Epidermal melanocyte (primary cell): ENCODE data around the gene CITED1.

Experiments
- DNase-seq: peaks from one replicate; pipeline ENCODE4 v3.0.0; 2011; ENCODE audit warnings: low spot score; ENCODE audit not compliant: insufficient read length

CITED1 gene

DNA sequence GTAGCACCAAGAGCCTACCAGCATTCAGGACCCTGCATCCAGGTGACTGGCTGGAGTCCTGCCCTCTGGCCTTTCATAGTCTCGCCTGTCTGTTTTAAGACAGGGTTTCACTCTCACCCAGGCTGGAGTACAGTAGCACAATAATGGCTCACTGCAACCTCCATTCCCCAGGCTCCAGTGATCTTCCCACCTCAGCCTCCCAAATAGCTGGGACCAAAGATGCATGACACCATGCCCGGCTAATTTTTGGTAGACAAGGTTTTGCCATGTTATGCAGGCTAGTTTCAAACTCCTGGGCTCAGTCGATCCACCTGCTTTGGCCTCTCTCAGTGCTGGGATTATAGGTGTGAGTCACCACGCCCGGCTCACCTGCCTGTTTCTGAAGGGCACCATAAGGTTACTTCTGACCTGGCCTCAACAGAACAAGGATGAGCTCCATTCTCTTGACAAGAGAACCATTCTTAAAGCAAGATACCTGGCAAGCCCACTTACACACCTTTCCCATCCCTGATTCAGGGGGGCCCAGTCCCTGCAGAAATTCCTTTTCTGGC lies 35.3 kb downstream of the CITED1 start:
- DNase-seq = no peak

DNA sequence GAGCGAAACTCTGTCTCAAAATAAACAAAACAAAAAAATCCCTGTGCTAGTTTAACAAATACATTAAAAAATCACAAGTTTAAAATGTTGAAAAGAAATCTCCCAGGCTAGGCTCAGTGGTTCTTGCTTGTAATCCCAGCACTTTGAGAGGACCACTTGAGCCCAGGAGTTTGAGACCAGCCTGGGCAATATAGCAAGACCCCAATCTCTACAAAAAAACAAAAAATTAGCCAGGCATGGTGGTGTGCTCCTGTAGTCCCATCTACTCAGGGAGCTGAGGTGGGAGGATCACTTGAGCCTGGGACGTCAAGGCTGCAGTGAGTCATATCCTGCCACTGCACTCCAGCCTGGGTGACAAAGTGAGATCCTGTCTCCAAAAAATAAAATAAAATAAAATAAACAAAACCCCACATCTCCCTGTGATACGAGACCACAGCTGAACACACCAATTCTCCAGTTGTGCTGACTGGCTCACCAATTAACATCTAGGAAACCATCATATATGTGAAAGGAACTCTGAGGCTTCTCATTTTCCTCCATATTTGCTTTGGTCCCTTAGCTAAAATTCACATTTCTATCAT lies 36.0 kb downstream of the CITED1 start:
- no peak for DNase-seq

DNA sequence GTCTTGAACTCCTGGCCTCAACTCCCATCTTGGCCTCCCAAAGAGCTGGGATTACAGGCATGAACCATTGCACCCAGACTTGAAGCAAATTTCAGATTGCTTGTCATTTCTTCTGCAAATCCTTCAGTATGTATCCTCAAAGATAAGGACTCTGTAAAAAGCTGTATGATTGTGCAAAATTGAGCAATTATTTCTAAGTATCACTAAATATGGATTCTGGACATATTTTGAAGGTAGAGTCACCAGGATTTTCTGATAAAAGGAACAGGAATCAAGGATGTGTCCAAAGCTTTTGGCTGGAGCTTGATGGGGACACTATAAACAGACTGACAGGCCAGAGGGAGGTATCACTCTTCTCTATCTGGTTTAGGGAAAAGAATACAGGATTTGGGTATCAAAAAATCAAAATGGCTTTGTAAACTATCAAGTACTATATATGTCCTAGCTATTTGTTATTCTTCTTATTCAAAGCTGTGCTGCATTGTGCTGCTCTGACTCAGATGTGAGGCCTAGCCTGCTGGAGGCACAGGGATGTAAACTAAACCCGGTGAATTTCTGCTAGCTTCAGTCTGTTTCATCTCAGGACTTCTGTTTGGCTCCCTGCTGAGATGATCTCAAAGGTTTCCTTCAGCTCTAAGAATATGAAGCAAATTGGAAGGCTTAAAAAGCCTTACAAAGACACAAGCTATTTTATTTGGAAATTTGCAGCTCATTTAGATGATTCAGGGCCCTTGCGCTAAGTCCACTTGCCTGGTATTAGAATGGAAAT lies 36.9 kb downstream of the CITED1 start:
- DNase-seq = no peak

DNA sequence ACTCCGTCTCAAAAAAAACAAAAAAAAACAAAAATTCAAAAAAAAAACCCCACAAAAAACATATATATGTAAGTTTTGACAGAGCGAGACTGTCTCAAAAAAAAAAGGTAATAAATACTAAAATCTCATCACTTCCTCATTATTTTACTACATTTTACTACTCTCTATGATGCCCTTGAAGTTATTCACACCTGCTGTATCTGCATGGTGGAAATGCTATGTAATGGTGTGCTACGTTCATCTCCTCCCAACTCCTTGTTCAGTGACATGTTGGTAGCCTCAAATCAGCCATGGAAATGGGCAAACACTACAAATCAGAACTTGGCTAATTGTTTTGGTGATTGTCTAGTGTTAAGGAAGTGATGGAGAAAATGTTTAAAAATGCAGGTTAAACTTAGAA lies 40.5 kb downstream of the CITED1 start:
- DNase-seq = no peak

DNA sequence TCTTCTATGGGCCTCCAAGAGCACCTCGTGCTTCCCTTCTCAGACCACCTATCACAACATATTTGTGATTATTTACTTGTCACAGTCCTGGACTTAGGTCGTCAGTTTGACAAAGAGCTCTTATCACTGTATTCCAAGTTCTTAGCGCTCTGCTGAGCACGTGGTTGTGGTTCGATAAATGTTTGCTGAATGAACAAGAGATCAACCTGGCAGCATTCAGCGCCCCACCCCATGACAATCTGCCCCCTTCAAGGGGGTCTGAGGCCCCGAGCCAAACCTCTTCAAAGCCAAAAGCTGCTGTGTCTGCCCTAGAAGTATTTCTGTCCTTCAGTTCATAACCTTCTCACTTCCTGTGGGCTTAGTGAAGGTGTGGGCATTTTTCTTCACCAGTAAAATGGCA lies 43.6 kb downstream of the CITED1 start:
- DNase-seq = no peak

DNA sequence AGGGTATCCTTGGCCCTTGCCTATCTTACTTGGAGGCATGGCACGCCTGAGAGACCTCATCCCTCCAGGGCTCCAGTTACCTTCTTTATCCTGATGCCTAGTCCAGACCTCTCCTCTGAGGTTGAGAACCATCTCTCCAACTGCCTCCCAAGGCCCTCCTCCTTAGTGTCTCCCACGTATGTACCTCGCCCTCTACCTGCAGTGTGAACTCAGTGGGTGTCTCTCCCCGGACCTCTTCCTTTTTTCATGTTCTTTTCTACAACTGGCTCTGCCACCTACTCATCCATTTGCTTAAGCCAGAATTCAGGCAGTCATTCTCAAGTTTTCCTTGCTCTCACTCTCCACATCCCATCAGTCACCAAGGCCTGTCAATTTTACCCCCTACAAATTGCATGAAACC lies 45.3 kb downstream of the CITED1 start:
- no peak for DNase-seq

DNA sequence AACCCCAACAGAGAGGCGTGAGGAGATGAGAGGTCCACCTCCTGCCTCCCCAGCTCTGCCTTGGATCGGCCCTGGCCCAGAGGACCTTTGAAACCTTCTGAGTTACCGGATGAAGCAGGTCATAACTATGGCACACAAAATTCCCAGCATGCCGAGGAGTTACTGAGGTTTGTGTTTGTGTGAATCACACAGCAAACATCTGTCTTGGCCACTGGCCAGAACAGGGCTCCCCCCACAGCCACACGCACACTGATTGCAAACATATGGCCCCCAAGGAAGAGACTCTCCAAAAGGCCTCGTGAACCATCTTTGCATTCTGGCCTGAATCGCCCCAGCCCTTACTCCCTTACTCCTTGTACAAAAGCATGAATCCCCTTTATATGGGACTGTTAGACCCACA lies 47.5 kb downstream of the CITED1 start:
- DNase-seq = no peak

DNA sequence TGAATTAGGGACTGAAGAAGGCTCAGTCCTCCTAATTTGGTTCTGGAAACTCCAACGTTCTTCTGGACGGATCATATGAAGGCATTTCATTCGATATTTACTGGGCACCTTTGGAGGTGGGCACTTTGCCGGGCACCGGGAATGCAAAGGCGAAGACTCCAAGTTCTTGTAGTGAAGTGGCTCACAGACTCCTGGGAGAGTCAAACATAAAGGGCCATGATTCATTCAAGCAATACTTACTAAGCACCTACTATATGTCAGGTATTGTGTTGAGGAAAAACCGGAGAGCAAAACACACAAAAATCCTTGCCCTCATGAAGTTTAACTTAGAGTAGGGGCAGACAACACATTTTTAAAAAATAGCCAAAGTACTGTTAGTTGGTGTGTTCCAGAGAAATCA lies 49.9 kb downstream of the CITED1 start:
- no peak for DNase-seq

DNA sequence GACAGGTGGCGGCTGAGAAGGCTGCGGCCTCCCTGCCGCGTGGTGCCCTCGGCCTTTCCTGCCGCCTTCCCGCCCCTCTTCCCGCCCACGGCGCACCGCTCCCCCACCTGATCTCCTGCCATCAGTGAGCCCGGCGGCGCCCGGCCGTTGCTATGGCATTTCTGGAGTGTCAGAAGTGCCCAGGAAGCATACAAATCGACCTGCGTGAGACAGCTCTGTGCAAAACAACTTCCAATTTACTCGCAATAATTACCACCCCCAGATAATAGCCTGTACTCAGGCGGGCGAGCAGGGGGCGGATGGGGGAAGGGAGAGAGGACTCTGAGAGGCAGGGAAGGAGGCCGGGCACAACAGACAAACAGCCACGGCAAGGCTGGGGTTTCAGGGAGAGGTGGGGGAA lies 50.3 kb downstream of the CITED1 start:
- DNase-seq = no peak

DNA sequence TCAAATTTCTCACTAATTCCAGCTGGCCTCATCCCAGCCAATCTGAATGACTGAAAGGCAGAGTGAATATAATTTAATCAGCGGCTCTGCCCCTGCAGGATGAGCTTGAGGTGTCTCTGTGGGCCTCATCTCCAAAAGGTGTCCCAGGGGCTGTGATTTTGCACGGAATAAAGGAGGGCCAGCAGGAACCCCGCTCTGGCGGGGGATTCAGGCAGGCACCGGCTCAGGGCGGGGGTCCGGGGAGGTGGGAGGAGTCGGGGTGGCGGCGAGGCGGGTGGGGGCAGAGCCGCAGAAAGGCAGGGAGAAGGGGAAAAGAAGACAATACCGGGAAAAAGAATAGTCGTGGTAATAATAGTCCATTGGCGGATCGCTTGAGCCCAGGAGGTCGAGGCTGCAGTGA lies 50.9 kb downstream of the CITED1 start:
- DNase-seq = no peak

DNA sequence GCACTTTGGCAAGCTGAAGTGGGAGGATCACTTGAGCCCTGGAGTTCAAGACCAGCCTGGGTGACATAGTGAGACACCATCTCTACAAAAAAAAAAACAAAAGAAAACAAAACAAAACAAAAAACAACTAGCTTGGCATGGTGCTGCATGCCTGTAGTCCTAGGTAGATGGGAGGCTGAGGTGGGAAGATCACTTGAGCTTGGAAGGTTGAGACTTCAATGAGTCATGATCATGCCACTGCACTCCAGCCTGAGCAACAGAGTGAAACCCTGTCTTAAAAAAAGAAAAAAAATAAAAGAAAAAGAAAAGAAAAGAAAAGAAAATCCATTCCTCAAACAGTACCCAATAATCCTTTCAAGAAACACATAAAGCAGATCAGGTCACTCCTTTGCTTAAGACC lies 52.0 kb downstream of the CITED1 start:
- DNase-seq = no peak
